IMR-90 (cell line): ENCODE measurements around the gene PTPN5. TPM values are rescaled to one million over a fixed set of nuclear protein-coding genes. Genes with fewer than 3 reads are reported as not detected.

ENCODE experiments used
- ATAC-seq: fragments of 200-7000 bp; cut with Tn5 transposase; 2 replicates; pipeline ENCODE4 v1.9.1; 2020; ENCODE audit warnings: low read depth, mild to moderate bottlenecking, moderate library complexity
- BruUV-seq: library from RNA; stranded (reverse); fragments of 400-500 nt; replicated peaks from 2 replicates; lab custom pipeline; 2021; lab: Mats Ljungman, UMichigan
- CTCF ChIA-PET: fragments of 300-600 bp; formaldehyde crosslinking; extraction: SDS; loops from one replicate; lab custom pipeline; 2021; ENCODE audit warnings: antibody characterized with exemption; lab: Yijun Ruan, JAX
- POLR2A ChIA-PET: fragments of 300-600 bp; sonication (Branson Sonifier 250); formaldehyde crosslinking; loops from one replicate; lab custom pipeline; 2022; ENCODE audit warnings: antibody characterized with exemption; ENCODE audit not compliant: unreplicated experiment; lab: Charles Lee
- DNase-seq: peaks from one replicate; pipeline ENCODE4 v3.0.0; 2013
- H2AFZ ChIP-seq: replicated peaks from 2 replicates; pipeline ENCODE3; 2013; ENCODE audit warnings: low read length, mild to moderate bottlenecking; ENCODE audit not compliant: poor library complexity
- H2AK5ac ChIP-seq: 2 replicates; pipeline ENCODE4 v1.6.1; 2013; ENCODE audit warnings: low read depth, low read length, inconsistent platforms
- H2AK9ac ChIP-seq: replicated peaks from 2 replicates; pipeline ENCODE3; 2013; ENCODE audit warnings: mild to moderate bottlenecking, low read depth, low read length, moderate library complexity; ENCODE audit not compliant: poor library complexity
- H2BK120ac ChIP-seq: 2 replicates; pipeline ENCODE4 v1.6.1; 2013; ENCODE audit warnings: low read depth, low read length, inconsistent platforms
- H2BK15ac ChIP-seq: 3 replicates; pipeline ENCODE4 v1.6.1; 2013; ENCODE audit warnings: low read depth, low read length, inconsistent platforms
- H2BK20ac ChIP-seq: 2 replicates; pipeline ENCODE4 v1.6.1; 2013; ENCODE audit warnings: low read depth, mild to moderate bottlenecking, inconsistent platforms, low read length, moderate library complexity
- H2BK5ac ChIP-seq: 2 replicates; pipeline ENCODE4 v1.6.1; 2013; ENCODE audit warnings: mild to moderate bottlenecking, low read depth, low read length, inconsistent platforms; ENCODE audit not compliant: poor library complexity, severe bottlenecking
- H3K14ac ChIP-seq: replicated peaks from 2 replicates; pipeline ENCODE4 v1.6.1; 2013; ENCODE audit warnings: low read depth, low read length, inconsistent platforms
- H3K18ac ChIP-seq: 2 replicates; pipeline ENCODE4 v1.6.1; 2013; ENCODE audit warnings: low read depth, low read length, control low read depth
- H3K23ac ChIP-seq: 2 replicates; pipeline ENCODE4 v1.6.1; 2013; ENCODE audit warnings: low read depth, low read length, inconsistent platforms
- H3K27ac ChIP-seq: 2 replicates; pipeline ENCODE4 v1.5.1; 2013; ENCODE audit warnings: mild to moderate bottlenecking, control low read depth, low read length; ENCODE audit not compliant: insufficient read depth
- H3K27me3 ChIP-seq: 2 replicates; pipeline ENCODE4 v1.6.1; 2013; ENCODE audit warnings: low read length; ENCODE audit not compliant: control insufficient read depth, insufficient read depth
- H3K36me3 ChIP-seq: 2 replicates; pipeline ENCODE4 v1.6.1; 2013; ENCODE audit warnings: low read length, mixed read lengths; ENCODE audit not compliant: control insufficient read depth, insufficient read depth
- H3K4ac ChIP-seq: 2 replicates; pipeline ENCODE4 v1.6.1; 2013; ENCODE audit warnings: low read depth, low read length, inconsistent platforms
- H3K4me1 ChIP-seq: 2 replicates; pipeline ENCODE4 v1.6.1; 2013; ENCODE audit warnings: low read length, mixed read lengths; ENCODE audit not compliant: control insufficient read depth, insufficient read depth
- H3K4me2 ChIP-seq: 2 replicates; pipeline ENCODE4 v1.6.1; 2013; ENCODE audit warnings: low read depth, mild to moderate bottlenecking, control low read depth, low read length, moderate library complexity
- H3K4me3 ChIP-seq: 2 replicates; pipeline ENCODE4 v1.5.1; 2013; ENCODE audit warnings: low read depth, mild to moderate bottlenecking, control low read depth, low read length, moderate library complexity; ENCODE audit not compliant: insufficient read depth
- H3K56ac ChIP-seq: 2 replicates; pipeline ENCODE4 v1.6.1; 2013; ENCODE audit warnings: low read length, inconsistent platforms; ENCODE audit not compliant: insufficient read depth; ENCODE audit errors: extremely low read depth
- H3K79me1 ChIP-seq, 2 experiments: 2 replicates each; pipeline ENCODE4 v1.6.1; 2013; ENCODE audit warnings: low read length in 2 of 2, inconsistent platforms in 1 of 2, low read depth in 1 of 2
- H3K9ac ChIP-seq: 2 replicates; pipeline ENCODE4 v1.6.1; 2013; ENCODE audit warnings: low read depth, low read length, control low read depth
- H3K9me1 ChIP-seq: 2 replicates; pipeline ENCODE4 v1.6.1; 2013; ENCODE audit warnings: low read length, inconsistent platforms; ENCODE audit not compliant: insufficient read depth
- H3K9me3 ChIP-seq: 2 replicates; pipeline ENCODE4 v1.6.1; 2013; ENCODE audit warnings: low read length; ENCODE audit not compliant: control insufficient read depth, insufficient read depth
- H4K20me1 ChIP-seq: 2 replicates; pipeline ENCODE4 v1.6.1; 2013; ENCODE audit warnings: low read length, inconsistent platforms; ENCODE audit not compliant: insufficient read depth
- H4K5ac ChIP-seq: 2 replicates; pipeline ENCODE4 v1.6.1; 2013; ENCODE audit warnings: mild to moderate bottlenecking, low read depth, low read length, control low read depth
- H4K8ac ChIP-seq, 2 experiments: 2 replicates each; pipeline ENCODE4 v1.6.1; 2013; ENCODE audit warnings: low read depth in 2 of 2, low read length in 2 of 2, control low read depth in 1 of 2, inconsistent platforms in 1 of 2
- H4K91ac ChIP-seq: 2 replicates; pipeline ENCODE4 v1.6.1; 2013; ENCODE audit warnings: low read depth, low read length, inconsistent platforms; ENCODE audit not compliant: insufficient read depth
- CTCF ChIP-seq: conservative IDR thresholded peaks from 2 replicates; pipeline ENCODE4 v1.5.1; 2012; ENCODE audit warnings: mild to moderate bottlenecking, low read depth, low read length, improper control_type of control experiment
- MAZ ChIP-seq: IDR thresholded peaks from 2 replicates; pipeline ENCODE4 v1.6.1; 2012; ENCODE audit warnings: low read depth, mild to moderate bottlenecking, low read length, improper control_type of control experiment, moderate library complexity, borderline replicate concordance
- RAD21 ChIP-seq: IDR thresholded peaks from 2 replicates; pipeline ENCODE4 v1.6.1; 2012; ENCODE audit warnings: low read length, improper control_type of control experiment
- WGBS, 2 experiments: methylation state at CpG; one replicate each; pipeline versions ENCODE4 v1.1.5 to v1.1.7; 2013; ENCODE audit warnings: missing lambda C conversion rate in 2 of 2; ENCODE audit not compliant: insufficient read length in 1 of 2; ENCODE audit errors: extremely low coverage in 2 of 2; 5-methylcytosine and 5-hydroxymethylcytosine counted together
- dilution Hi-C: fragments of 300-500 bp; cut with HindIII; formaldehyde crosslinking; loops from one replicate; pipeline ENCODE4 v1.14.3; 2018; ENCODE audit warnings: low sequenced_read_pairs; ENCODE audit not compliant: unreplicated experiment
- in situ Hi-C: fragments of 300-500 bp; cut with MboI; formaldehyde crosslinking; loops from 3 replicates; pipeline ENCODE4 v1.14.3; 2019; ENCODE audit warnings: low sequenced_read_pairs, inconsistent platforms, mixed read lengths
- intact Hi-C: fragments of 100-400 bp; cut with micrococcal nuclease; formaldehyde crosslinking; loops from 2 replicates; pipeline ENCODE4 v1.10.0; 2022
- polyA plus RNA-seq, 3 experiments: library from polyadenylated mRNA; depleted of rRNA; stranded (reverse); fragments of >200 nt; gene quantifications; 2 replicates each; pipeline ENCODE4 v1.2.3, GENCODE V29; 2012; ENCODE audit warnings: low replicate concordance in 1 of 3
- total RNA-seq: library from RNA; depleted of rRNA; stranded (reverse); fragments of >200 nt; gene quantifications from 2 replicates; pipeline ENCODE4 v1.2.3, GENCODE V29; 2012

The PTPN5 gene
- total and polyA plus RNA-seq, 2 of the 4 experiments (the other 2 are of a cell fraction): not detected

DNA sequence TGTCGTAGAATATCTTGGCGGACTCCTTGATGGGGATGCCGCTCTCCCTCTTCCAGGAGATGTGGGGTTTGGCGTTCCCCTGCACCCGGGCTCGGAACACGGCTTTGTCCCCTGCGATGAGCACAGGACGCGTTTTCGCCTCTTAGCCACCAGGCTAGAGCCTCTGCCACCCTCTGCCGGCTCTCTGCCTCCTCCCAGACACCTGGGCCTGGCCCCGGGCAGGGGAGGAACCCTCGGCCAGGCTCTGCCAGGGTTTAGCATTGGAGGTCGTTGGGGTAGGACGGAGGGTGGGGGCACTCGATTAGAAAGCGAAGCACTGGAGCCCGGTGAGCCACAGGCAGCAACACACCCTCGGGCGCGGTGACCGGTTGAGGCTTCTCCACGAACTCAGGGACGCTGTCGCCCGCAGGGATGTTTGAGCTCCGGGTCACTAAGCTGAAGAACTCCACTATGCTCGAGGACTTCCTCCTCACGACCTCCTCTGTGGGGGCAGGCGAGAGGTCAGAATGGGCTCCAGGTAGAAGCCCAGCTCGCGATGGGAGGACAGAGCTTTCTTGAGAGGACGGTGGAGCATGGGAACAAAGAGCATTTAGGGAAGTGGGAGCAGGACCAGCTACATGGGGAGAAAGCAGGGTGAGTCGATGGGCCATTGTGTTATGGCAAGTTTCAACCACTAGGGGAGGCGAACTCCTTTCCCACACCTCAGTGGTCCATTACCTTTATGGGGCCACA lies 69.9 kb downstream of the PTPN5 start:
- no peak overlapping the region for H3K4ac ChIP-seq
- ChIA-PET POLR2A (no interaction called here), CTCF (interaction anchor here (0.6 to 1.4 kb wide), 15 partner anchors 8 to 835 kb away, joined by 3 to 8 read pairs (median 4); no protein-coding TSS in a partner anchor)
- H2AFZ ChIP-seq: peak overlapping the region; percentile 90
- H3K79me1 ChIP-seq: no peaks in the 10 kb centered on the region
- no peak overlapping the region for H2BK20ac ChIP-seq
- no peak overlapping the region for H2BK5ac ChIP-seq
- H2AK5ac ChIP-seq: peak overlapping the region; percentile 36; the same call in 1 of the 2 replicates
- no peak overlapping the region; the same call in 1 of the 2 replicates for H3K14ac ChIP-seq
- no peak overlapping the region for H3K18ac ChIP-seq
- H3K27me3 ChIP-seq: peaks cover 13% of the 10 kb centered on the region; the same call in 1 of the 2 replicates
- DNase-seq (peak; percentile 34), ATAC-seq (peak; percentile 61)
- peak overlapping the region; percentile 53 for H3K9ac ChIP-seq
- H3K36me3 ChIP-seq: no peaks in the 10 kb centered on the region
- no peak overlapping the region for H4K5ac ChIP-seq
- BruUV-seq: no TSS peak
- no peak overlapping the region for H3K27ac ChIP-seq
- WGBS, 2 experiments: 8% methylated on average over 12 of the region's 36 CpGs; no CpG with 5 or more reads in 1 of the 2 experiments
- peak overlapping the region; percentile 47 for H3K4me3 ChIP-seq
- H3K4me2 ChIP-seq: peak overlapping the region; percentile 84
- no peaks in the 10 kb centered on the region for H3K9me3 ChIP-seq
- H2BK15ac ChIP-seq: no peak overlapping the region
- intact Hi-C loops (no loop called here), in situ Hi-C loops (no loop called here), dilution Hi-C loops (no loop called here)
- H3K56ac ChIP-seq: no peak overlapping the region
- H4K20me1 ChIP-seq: no peaks in the 10 kb centered on the region
- peak overlapping the region; percentile 8 to 27; a peak in 1 of 4 replicates for H4K8ac ChIP-seq
- no peak overlapping the region for H2BK120ac ChIP-seq
- H3K23ac ChIP-seq: 0 out of 2 replicates have a peak overlapping the region, but pooled peaks have one; percentile 58
- H3K4me1 ChIP-seq: no peaks in the 10 kb centered on the region
- TF ChIP-seq CTCF (peak; percentile 49), RAD21 (peak; percentile 13; the same call in 1 of the 2 replicates), MAZ (no peak)
- peak overlapping the region; percentile 84 for H2AK9ac ChIP-seq
- H3K9me1 ChIP-seq: no peaks in the 10 kb centered on the region
- H4K91ac ChIP-seq: no peak overlapping the region
